OCI-LY3 (cell line): ENCODE results near the gene TM4SF1.

Experiments
- H2AFZ ChIP-seq: fragments of 200-600, 300-600 bp; shearing (Covaris generic); 2 replicates; pipeline ENCODE4 v1.6.0; 2014; ENCODE audit warnings: antibody characterized with exemption, low read depth, low read length
- H3K27ac ChIP-seq: fragments of 200-600, 300-600 bp; sonication (generic); 2 replicates; pipeline ENCODE4 v1.5.1; 2014; ENCODE audit warnings: mild to moderate bottlenecking, low read length, moderate library complexity, mixed read lengths
- H3K27me3 ChIP-seq: fragments of 200-600, 300-600 bp; sonication (generic); 2 replicates; pipeline ENCODE4 v1.6.1; 2014; ENCODE audit warnings: low read depth, low read length, mixed read lengths
- H3K36me3 ChIP-seq: fragments of 200-600, 300-600 bp; sonication (generic); replicated peaks from 2 replicates; pipeline ENCODE3; 2014; ENCODE audit warnings: low read depth, low read length, mixed read lengths
- H3K4me1 ChIP-seq: fragments of 300-600, 200-600 bp; sonication (generic); 2 replicates; pipeline ENCODE4 v1.6.1; 2014; ENCODE audit warnings: low read length, mixed read lengths
- H3K4me2 ChIP-seq: fragments of 200-600, 300-600 bp; sonication (generic); 2 replicates; pipeline ENCODE4 v1.6.1; 2014; ENCODE audit warnings: low read length, mixed read lengths
- H3K4me3 ChIP-seq: fragments of 300-600, 200-600 bp; sonication (generic); 2 replicates; pipeline ENCODE4 v1.5.1; 2014; ENCODE audit warnings: antibody characterized with exemption, mild to moderate bottlenecking, low read length, moderate library complexity
- H3K79me2 ChIP-seq: fragments of 300-600, 200-600 bp; shearing (Covaris generic); 2 replicates; pipeline ENCODE4 v1.6.1; 2014; ENCODE audit warnings: mild to moderate bottlenecking, low read length, mixed read lengths
- H3K9ac ChIP-seq: fragments of 300-600, 200-600 bp; shearing (Covaris generic); 2 replicates; pipeline ENCODE4 v1.6.0; 2014; ENCODE audit warnings: mild to moderate bottlenecking, low read length, moderate library complexity
- H3K9me3 ChIP-seq: fragments of 200-600, 300-600 bp; shearing (Covaris generic); 2 replicates; pipeline ENCODE4 v1.6.1; 2014; ENCODE audit warnings: low read length, mixed read lengths; ENCODE audit not compliant: insufficient read depth
- H4K20me1 ChIP-seq: fragments of 200-600, 300-600 bp; sonication (generic); 2 replicates; pipeline ENCODE4 v1.6.1; 2016; ENCODE audit warnings: low read length, mixed read lengths; ENCODE audit not compliant: insufficient read depth
- CTCF ChIP-seq: fragments of 200-600, 300-600 bp; sonication (generic); IDR thresholded peaks from 2 replicates; pipeline ENCODE4 v1.5.1; 2014; ENCODE audit warnings: antibody characterized with exemption, low read length, low read depth
- EZH2phosphoT487 ChIP-seq: fragments of 200-600 bp; shearing (Covaris generic); IDR thresholded peaks from 2 replicates; pipeline ENCODE4 v1.6.1; 2018; ENCODE audit warnings: antibody characterized with exemption, mixed run types, low read depth

TM4SF1 gene

GRCh38 chr3:149388001-149388440 lies 10.6 kb upstream of the TM4SF1 start:
- Histone ChIP-seq H2AFZ (no peak overlapping the region), H3K4me3 (no peak overlapping the region), H3K4me1 (peaks cover 4% of the 10 kb centered on the region), H3K27ac (no peak overlapping the region), H3K27me3 (no peaks in the 10 kb centered on the region), H3K4me2 (no peak overlapping the region), H3K36me3 (no peaks in the 10 kb centered on the region), H3K9me3 (no peaks in the 10 kb centered on the region), H3K9ac (no peak overlapping the region), H3K79me2 (no peaks in the 10 kb centered on the region), H4K20me1 (no peaks in the 10 kb centered on the region)
- TF ChIP-seq CTCF (no peak), EZH2phosphoT487 (no peak)

- Histone ChIP-seq H3K27me3 (no peaks in the 10 kb centered on the region), H3K36me3 (no peaks in the 10 kb centered on the region), H3K27ac (no peak overlapping the region), H3K4me2 (no peak overlapping the region), H3K79me2 (no peaks in the 10 kb centered on the region), H3K9me3 (no peaks in the 10 kb centered on the region), H3K9ac (no peak overlapping the region), H4K20me1 (no peaks in the 10 kb centered on the region), H2AFZ (no peak overlapping the region), H3K4me1 (peaks cover 8% of the 10 kb centered on the region), H3K4me3 (no peak overlapping the region)
- TF ChIP-seq CTCF = no peak
- no peak for TF ChIP-seq EZH2phosphoT487
Observed at GRCh38 chr3:149386299-149386606, 8.8 kb upstream of the TM4SF1 start.

- TF ChIP-seq EZH2phosphoT487 (no peak), CTCF (no peak)
- H4K20me1 ChIP-seq = no peaks in the 10 kb centered on the region
- no peak overlapping the region for H2AFZ ChIP-seq
- H3K9me3 ChIP-seq = no peaks in the 10 kb centered on the region
- H3K79me2 ChIP-seq = no peaks in the 10 kb centered on the region
- peaks cover 8% of the 10 kb centered on the region for H3K4me1 ChIP-seq
- no peak overlapping the region for H3K9ac ChIP-seq
- H3K27ac ChIP-seq = no peak overlapping the region
- no peak overlapping the region for H3K4me2 ChIP-seq
- H3K27me3 ChIP-seq = no peaks in the 10 kb centered on the region
- H3K4me3 ChIP-seq = no peak overlapping the region
- H3K36me3 ChIP-seq = no peaks in the 10 kb centered on the region
Observed at GRCh38 chr3:149385617-149386298, 8.3 kb upstream of the TM4SF1 start.

- Histone ChIP-seq H3K9me3 (no peaks in the 10 kb centered on the region), H3K4me2 (no peak overlapping the region), H3K36me3 (no peaks in the 10 kb centered on the region), H3K4me1 (peaks cover 8% of the 10 kb centered on the region), H3K27me3 (no peaks in the 10 kb centered on the region), H3K27ac (no peak overlapping the region), H4K20me1 (no peaks in the 10 kb centered on the region), H3K4me3 (no peak overlapping the region), H2AFZ (no peak overlapping the region), H3K79me2 (no peaks in the 10 kb centered on the region), H3K9ac (no peak overlapping the region)
- TF ChIP-seq EZH2phosphoT487 = no peak
- no peak for TF ChIP-seq CTCF
Observed at GRCh38 chr3:149384911-149385321, 7.5 kb upstream of the TM4SF1 start.
